Stimulated activated CD4-positive, alpha-beta T cell treated with anti-CD3 and anti-CD28 coated beads, Interleukin-1b, Interleukin-23, amount 100 ng/mL, for 1 hour (primary cell): Measurements from ENCODE around the gene XG.
"Not testable (repeated sequence)": the region's sequence is repeated elsewhere in the genome, so short reads cannot be mapped to it uniquely, and the experiment has no call there.

Experiments used
- DNase-seq, 2 donors: peaks; one replicate each; pipeline ENCODE4 v3.0.0-alpha.2; 2020; ENCODE audit warnings: low read depth in 2 of 2

XG gene

GRCh38 chrX:2733286-2733685 is 18.6 kb upstream of the XG start:
- DNase-seq: no peak

DNA sequence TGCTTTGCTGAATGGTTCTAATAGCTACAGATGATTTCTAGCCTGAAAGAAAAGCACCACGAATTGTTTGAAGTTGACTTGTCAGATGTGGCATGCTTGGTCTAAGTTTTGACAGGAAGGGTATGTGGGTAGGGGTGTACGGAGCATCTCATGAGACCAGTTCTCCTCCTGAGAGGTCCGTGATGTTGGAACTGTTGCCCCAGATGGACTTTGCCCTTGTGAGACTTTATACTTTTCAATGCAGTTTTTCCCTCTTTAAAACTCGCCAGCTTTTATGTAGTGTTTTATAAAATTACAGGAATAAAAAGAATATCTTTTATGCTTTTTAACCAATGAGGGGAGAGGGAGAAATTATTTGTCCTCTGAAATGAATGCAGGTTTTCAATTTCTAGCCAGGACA is 16.6 kb upstream of the XG start:
- DNase-seq: no peak

- DNase-seq: no peak
Observed at GRCh38 chrX:2740672-2741071, 11.2 kb upstream of the XG start.

DNA sequence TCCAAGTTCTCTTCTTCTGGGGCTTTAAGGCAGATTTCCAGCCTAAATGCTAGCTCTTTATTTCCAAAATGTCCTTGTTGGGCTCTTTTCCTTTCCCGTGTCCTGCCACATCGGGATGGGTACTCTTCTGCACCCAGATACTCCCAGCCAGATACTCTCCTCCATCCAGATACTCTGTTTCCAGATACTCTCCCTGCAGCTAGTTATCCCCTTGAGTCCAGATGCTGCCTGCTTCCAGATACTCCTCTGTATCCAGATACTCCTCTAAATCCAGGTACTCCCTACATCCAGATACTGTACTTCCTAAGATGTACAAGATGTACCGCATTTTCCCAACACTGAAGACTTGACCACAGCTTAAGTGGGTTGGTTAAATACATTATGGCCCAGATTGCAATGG is 10.5 kb upstream of the XG start:
- no peak for DNase-seq

- not testable (repeated sequence) for DNase-seq
Observed at GRCh38 chrX:2746250-2746649, 5.6 kb upstream of the XG start.

- no peak for DNase-seq
Observed at GRCh38 chrX:2748171-2748814, 3.5 kb upstream of the XG start.

DNA sequence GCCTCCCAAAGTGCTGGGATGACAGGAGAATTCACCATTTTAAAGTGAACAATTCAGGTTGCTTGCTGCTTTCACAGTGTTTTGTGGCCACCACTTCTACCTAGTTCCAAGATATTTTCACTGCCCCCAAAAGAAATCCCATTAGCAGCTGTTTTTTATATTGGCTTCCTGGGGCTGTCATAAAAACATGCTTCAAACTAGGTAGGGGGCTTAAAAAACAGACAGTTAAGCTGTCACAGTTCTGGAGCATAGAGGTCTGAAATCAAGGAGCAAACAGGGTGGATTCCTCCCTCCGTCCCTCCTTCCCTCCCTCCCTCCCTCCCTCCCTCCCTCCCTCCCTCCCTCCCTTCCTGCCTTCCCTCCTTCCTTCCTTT is 3.0 kb upstream of the XG start:
- DNase-seq: no peak

- DNase-seq: no peak
Observed at GRCh38 chrX:2751291-2751690, 549 bp upstream of the XG start.

DNA sequence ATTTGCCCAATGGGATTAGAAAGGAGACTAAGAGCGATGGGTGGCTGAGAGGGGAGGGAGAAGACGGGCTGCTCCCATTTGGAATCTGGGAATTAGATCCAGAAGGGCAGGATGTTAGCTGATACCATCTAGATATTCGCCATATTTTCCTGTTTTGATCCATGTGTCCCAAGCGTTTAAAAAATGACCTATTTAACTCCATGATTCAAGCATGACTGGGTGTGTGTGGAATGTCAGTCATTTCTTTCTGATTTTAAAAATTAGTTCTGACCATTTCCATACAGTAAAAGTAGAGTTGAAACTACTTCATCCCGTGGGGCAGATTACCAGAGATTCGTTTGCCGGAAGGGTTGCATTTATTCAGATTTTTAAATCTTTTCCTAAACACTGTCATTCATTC is 601 bp downstream of the XG start:
- DNase-seq: not testable (repeated sequence)

DNA sequence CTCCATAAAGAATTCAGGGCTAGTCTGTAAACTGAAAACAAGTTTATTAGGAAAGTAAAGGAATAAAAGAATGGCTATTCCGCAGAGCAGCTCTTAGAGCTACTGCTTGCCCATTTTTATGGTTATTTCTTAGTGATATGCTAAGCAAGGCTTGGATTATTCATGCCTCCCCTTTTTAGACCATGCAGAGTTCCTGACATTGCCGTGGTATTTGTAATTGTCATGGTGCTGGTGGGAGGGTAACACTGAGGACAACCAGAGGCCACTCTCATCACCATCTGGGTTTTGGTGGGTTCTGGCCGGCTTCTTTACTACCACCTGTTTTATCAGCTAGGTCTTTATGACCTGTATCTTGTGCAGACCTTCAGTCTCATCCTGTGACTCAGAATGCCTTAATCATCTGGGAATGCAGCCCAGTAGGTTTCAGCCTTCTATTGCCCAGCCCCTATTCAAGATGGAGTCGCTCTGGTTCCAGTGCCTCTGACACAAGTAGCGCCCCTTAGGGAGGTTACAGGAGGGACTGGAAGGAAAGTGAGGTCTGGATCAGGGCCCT is 3.4 kb downstream of the XG start:
- DNase-seq: not testable (repeated sequence)

DNA sequence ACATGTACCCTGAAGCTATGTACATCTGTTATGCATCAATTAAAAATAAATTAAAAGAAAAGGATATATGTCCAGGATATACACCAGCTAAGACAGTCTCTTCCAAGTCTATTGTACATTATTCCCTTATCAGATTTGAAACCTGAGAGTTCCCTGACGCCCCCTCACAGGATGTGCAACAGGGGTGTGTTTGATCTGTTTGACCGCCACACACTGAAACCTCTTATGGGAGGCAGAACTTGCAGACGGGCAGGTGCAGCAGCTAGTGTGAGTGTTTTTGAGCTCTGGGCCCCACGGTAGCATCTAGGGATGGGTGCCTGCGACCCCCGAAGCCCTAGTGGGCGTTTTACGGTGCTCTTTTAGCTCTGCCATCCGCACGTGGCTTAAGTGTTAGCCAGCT is 4.7 kb downstream of the XG start:
- no peak for DNase-seq

DNA sequence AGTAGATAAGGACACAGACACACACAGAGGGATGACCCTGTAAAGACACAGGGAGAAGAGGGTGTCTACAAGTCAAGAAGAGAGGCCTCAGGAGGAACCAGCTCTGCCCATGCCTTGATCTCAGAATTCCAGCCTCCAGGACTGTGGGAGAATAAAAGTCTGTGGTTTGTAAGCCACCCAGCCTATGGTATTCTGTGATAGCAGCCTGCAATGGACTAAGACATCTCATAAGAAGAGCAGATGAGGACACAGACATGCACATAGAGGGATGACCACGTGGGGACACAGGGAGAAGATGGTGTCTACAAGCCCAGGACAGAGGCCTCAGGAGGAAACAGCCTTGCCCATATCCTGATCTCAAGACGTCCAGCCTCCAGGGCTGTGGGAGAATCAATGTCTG is 9.4 kb downstream of the XG start:
- no peak for DNase-seq

- not testable (repeated sequence) for DNase-seq
Observed at GRCh38 chrX:2762671-2763070, 10.8 kb downstream of the XG start.

- not testable (repeated sequence) for DNase-seq
Observed at GRCh38 chrX:2764766-2765548, 13.1 kb downstream of the XG start.

GRCh38 chrX:2765549-2765830 is 13.7 kb downstream of the XG start:
- no peak for DNase-seq

DNA sequence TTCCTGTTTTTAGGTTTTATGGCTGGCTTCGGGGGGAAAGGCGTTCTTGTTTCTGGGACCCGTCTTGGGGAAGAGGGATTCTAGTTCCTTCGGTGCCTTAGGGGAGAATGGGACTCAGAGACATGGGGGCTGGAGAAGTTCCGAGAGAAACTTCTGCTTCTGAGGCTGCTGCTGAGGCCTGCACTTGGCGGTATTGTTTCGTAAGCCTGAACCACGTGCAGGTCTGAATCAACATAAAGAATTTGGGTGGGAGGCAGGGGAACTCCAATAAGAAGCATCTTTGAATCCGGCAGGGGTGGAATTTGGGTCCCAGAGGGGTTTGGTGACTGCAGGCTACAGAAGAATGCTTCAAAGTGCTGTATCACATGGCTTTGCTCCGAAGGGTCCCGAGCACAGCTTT is 15.1 kb downstream of the XG start:
- DNase-seq: no peak

DNA sequence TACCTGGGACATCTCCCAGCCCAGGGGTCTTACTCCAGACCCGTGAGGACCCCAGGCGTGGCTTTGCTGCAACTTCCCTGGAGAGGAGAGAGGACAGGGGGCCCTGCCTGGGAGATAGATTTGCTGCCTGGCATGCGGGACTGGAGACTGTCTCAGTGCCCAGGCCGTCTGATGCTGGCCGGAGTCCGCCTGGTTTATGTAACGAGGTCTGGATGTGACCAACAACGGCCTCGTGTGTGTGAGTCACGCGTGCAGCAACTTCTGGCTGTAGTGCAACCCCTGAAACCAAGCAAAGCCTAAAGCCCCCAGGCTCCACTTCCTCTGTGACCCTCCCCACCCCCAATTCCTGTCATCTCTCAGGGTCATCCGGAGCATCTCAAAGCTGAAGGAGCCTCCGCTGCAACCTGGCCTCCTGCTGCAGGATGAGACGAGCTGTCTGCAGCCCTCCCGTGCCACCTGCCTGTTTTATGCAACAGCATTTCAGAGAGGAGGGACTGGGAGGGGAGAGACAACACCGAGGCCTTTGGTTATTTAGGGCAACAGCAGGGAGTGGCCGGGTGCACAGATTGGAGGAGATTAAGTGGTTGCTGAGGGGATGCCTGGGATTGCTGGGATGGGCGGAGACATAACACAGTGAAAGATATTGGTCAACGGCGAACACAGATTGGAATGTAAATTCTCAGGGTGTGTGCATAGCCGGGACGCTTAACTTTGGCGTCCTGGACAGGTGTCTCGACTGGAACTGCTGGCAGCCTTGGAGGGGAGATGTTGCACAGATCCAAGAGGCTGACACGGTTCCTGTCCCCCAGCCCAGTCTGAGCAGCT is 16.0 kb downstream of the XG start:
- DNase-seq: no peak

DNA sequence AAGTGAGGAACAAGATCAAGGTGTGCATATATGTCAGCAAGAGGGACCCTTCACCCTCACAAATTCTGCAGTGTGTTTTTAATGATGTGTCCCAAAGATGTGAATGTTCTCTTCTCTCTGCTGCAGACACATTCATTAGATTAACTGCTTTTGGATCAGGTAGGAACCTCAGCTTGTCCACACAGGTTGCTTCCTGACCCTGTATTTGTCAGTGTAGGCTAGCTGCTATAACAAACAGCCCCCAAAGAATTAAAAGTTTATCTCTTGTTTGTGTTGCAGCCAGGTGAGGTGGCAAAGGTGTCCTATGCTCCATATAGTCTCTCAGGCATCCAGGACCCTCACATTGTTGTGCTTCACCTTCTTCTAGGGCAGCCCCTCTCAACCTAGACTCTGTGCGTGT is 17.8 kb downstream of the XG start:
- no peak for DNase-seq

DNA sequence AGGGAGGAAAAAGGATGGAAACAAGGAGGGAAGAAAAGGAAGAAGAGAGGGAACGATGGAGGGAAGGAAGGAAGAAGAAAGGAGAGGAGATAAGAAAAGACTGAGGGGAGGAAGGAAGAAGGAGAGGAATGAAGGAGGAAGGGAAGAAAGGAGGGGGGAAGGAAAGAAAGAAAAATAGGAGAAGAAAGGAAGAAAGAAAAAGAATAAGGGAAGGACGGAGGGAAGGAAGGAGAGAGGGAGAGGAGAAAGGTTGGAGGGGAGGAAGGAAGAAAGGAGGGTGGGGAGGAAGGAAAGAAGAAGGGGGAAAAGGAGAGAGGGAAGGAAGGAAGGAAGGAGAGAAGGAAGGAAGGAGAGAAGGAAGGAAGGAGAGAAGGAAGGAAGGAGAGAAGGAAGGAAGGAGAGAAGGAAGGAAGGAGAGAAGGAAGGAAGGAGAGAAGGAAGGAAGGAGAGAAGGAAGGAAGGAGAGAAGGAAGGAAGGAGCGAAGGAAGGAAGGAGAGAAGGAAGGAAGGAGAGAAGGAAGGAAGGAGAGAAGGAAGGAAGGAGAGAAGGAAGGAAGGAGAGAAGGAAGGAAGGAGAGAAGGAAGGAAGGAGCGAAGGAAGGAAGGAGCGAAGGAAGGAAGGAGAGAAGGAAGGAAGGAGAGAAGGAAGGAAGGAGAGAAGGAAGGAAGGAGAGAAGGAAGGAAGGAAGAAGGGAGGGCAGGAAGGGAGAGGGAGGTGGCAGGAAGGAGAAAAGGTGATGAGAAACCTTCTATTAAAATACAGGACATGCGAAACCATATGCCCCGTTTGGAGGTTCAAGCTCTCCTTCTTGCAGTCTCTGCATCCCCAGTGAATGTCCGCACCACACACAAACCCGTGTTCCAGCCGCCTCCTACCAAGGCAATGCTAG is 21.6 kb downstream of the XG start:
- not testable (repeated sequence) for DNase-seq

- DNase-seq: no peak
Observed at GRCh38 chrX:2774057-2774456, 22.2 kb downstream of the XG start.

- DNase-seq: no peak
Observed at GRCh38 chrX:2774776-2775175, 22.9 kb downstream of the XG start.
